ENCODE results near the gene TTC7B. TPM values are rescaled to one million over a fixed set of nuclear protein-coding genes. Genes with fewer than 3 reads are reported as not detected.

Gene TTC7B
- total and polyA plus RNA-seq, 2 donors (not counting 3 experiments of a cell fraction or from before 2014, with no cell fraction given), result 46.8 to 76.5 TPM

DNA sequence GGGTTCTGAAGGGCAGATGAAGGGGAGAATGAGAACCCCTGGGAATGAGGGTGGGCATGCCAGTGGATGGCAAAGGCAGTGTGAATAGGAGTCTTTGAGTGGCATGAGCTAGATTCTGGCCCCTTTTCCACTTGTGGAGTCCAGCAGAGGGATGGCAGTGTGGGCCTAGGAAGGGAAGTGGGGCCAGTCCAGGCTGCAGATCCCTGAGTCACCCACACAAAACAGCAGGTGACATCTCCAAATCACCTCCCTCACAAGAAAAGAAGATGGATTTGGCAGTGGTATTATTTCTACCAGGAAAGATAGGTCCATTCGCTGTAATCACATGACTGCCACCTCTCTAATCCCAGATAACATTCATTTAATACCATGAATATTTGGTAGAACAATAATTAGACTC, 151.3 kb downstream of the TTC7B start:
- H3K4me3 ChIP-seq (replicated peaks in 1 of 3; ENCODE audit: insufficient read depth in 1 of 3, low read depth in 1 of 3, low read length in 3 of 3), result no peak overlapping the region
- no peaks in the 10 kb centered on the region for H3K9me1 ChIP-seq (replicated peaks; ENCODE audit: control insufficient read depth, extremely low read depth, insufficient read depth, low read length)
- peaks cover 0 to 7% of the 10 kb centered on the region in 2 experiments for H3K36me3 ChIP-seq (ENCODE audit: control insufficient read depth in 2 of 2, extremely low read depth in 1 of 2, insufficient read depth in 2 of 2, low read length in 2 of 2)
- ChIA-PET CTCF (interaction anchor here (1.0 kb wide), 1 partner anchor 13 kb away, joined by 3 read pairs; no protein-coding TSS in a partner anchor), POLR2A (no interaction called here)
- no peak for DNase-seq (ENCODE audit: low read depth, low spot score)
- no peak for FAIRE-seq
- H3K9ac ChIP-seq (replicated peaks; ENCODE audit: extremely low read depth, insufficient read depth, low read length), result no peak overlapping the region
- no TSS peak for BruUV-seq (replicated peaks)
- no peaks in the 10 kb centered on the region for H3K9me3 ChIP-seq (replicated peaks; ENCODE audit: control insufficient read depth, insufficient read depth, low read length)
- TF ChIP-seq POLR2A (IDR thresholded peaks at IDR 0.05; ENCODE audit: low read depth, low read length) (no peak), FOS (IDR thresholded peaks at IDR 0.05; ENCODE audit: borderline replicate concordance, insufficient read depth, low read length) (no peak), MYC (IDR thresholded peaks at IDR 0.05; ENCODE audit: low read depth, low read length) (no peak), POLR2AphosphoS5 (IDR thresholded peaks at IDR 0.05; ENCODE audit: insufficient read depth, low read depth, low read length) (no peak), EZH2 (IDR thresholded peaks at IDR 0.05; ENCODE audit: borderline replicate concordance, low read depth, low read length, severe bottlenecking) (no peak), JUN (IDR thresholded peaks at IDR 0.05; ENCODE audit: borderline replicate concordance, insufficient read depth, insufficient read length, low read depth) (no peak), GATA2 (IDR thresholded peaks at IDR 0.05; ENCODE audit: insufficient read depth, insufficient read length, low read depth, low read length) (no peak)
- TF ChIP-seq, protein P1, sequence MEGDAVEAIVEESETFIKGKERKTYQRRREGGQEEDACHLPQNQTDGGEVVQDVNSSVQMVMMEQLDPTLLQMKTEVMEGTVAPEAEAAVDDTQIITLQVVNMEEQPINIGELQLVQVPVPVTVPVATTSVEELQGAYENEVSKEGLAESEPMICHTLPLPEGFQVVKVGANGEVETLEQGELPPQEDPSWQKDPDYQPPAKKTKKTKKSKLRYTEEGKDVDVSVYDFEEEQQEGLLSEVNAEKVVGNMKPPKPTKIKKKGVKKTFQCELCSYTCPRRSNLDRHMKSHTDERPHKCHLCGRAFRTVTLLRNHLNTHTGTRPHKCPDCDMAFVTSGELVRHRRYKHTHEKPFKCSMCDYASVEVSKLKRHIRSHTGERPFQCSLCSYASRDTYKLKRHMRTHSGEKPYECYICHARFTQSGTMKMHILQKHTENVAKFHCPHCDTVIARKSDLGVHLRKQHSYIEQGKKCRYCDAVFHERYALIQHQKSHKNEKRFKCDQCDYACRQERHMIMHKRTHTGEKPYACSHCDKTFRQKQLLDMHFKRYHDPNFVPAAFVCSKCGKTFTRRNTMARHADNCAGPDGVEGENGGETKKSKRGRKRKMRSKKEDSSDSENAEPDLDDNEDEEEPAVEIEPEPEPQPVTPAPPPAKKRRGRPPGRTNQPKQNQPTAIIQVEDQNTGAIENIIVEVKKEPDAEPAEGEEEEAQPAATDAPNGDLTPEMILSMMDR (IDR thresholded peaks at IDR 0.05; ENCODE audit: extremely low read depth in 1 of 2, insufficient read depth in 1 of 2, low read depth in 1 of 2, low read length in 2 of 2), result no peak
- TF ChIP-seq, protein P2, sequence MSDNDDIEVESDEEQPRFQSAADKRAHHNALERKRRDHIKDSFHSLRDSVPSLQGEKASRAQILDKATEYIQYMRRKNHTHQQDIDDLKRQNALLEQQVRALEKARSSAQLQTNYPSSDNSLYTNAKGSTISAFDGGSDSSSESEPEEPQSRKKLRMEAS (IDR thresholded peaks at IDR 0.05; ENCODE audit: insufficient read depth, insufficient read length), result no peak
- no peak overlapping the region for H2AFZ ChIP-seq (ENCODE audit: low read depth, low read length)
- no peaks in the 10 kb centered on the region for H4K20me1 ChIP-seq (replicated peaks; ENCODE audit: control insufficient read depth, extremely low read depth, insufficient read depth, low read length)
- dilution Hi-C loops (cut with MboI; ENCODE audit: extremely low pct_ligation_motif_present, low sequenced_read_pairs), result no loop called here
- no peak overlapping the region for H3K27ac ChIP-seq (ENCODE audit: insufficient read depth, low read depth, low read length)
- H3K4me1 ChIP-seq (ENCODE audit: control insufficient read depth, extremely low read depth, insufficient read depth, low read length), result no peaks in the 10 kb centered on the region
- H3K79me2 ChIP-seq (ENCODE audit: control insufficient read depth, insufficient read depth, low read length), result no peaks in the 10 kb centered on the region
- H3K27me3 ChIP-seq (ENCODE audit: control insufficient read depth in 2 of 2, insufficient read depth in 2 of 2, low read length in 2 of 2), result no peaks in the 10 kb centered on the region
- no peak overlapping the region for H3K4me2 ChIP-seq (ENCODE audit: insufficient read depth, low read length)
- intact Hi-C loops (cut with micrococcal nuclease), result no loop called here

Data from endothelial cell of umbilical vein (primary cell).